GM19324 (cell line): ENCODE data around the gene PLEKHJ1.

Experiments used
- ATAC-seq: cut with Tn5 transposase; IDR thresholded peaks from one replicate; pipeline ENCODE4 v1.9.1; 2021; ENCODE audit warnings: mild to moderate bottlenecking, moderate library complexity; ENCODE audit not compliant: unreplicated experiment, low FRiP score

The PLEKHJ1 gene

DNA sequence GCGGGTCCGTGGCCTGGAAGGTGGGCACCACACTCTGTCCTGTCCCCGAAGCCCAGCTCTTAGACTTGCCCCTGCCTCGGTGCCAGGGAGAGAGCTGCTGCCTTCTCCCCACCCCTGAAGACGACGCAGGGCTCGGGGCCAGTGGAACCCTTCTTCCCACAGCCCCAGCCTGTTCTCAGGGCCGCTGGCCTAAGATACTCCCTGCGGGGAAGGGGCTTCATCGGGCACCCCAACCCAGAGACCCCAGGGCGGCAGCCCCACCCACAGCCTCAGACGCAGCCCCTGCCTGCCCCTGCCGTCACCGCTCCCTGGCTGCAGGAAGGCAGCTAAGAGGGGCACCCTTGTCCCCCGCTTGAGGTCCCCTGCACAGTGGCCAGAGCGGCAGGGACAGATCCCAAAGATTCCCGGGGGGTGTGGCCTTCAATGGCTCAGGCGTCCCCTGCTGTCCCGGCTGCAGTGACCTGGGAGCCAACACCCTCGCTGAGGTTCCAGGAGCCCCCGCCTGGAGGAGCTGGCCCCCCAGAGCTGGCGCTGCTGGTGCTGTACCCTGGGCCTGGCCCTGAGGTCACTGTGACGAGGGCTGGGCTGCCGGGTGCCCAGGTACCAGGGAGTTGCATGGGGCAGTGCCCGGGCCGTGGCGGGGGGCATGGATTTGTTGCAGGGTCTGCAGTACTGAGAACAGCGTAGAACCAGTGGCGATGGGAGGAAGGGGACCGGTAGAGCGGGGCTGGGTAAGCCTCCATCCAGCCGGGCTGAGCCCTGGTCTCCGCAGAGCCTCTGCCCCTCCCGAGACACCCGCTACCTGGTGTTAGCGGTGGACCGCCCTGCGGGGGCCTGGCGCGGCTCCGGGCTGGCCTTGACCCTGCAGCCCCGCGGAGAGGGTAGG is 14.0 kb upstream of the PLEKHJ1 start:
- ATAC-seq: no peak

DNA sequence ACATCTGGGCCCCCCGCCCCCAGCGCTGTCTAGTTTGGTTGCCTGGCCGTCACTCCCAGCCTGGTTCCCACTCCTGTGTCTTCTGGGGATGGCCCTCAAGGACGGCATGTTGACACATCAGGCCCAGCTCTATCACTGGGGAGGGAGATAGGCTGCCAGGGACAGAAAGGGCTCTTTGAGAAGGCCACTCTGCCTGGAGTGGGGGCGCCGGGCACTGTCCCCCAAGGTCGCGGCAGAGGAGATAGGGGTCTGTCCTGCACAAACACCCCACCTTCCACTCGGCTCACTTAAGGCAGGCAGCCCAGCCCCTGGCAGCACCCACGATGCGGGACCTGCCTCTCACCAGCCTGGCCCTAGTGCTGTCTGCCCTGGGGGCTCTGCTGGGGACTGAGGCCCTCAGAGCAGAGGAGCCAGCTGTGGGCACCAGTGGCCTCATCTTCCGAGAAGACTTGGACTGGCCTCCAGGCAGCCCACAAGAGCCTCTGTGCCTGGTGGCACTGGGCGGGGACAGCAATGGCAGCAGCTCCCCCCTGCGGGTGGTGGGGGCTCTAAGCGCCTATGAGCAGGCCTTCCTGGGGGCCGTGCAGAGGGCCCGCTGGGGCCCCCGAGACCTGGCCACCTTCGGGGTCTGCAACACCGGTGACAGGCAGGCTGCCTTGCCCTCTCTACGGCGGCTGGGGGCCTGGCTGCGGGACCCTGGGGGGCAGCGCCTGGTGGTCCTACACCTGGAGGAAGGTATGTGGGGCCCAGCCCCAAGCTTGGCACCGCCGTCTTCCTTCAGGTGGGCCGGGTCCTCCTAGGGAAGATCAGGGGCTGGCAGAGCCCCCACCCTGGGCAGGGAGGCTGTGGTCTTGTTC is 13.1 kb upstream of the PLEKHJ1 start, which contains the start of gene AMH:
Gene AMH (plus strand): TSS at position 314 of the 857 bp plus-strand sequence. CDS start 10 bp downstream, at position 324.
- ATAC-seq: no peak

DNA sequence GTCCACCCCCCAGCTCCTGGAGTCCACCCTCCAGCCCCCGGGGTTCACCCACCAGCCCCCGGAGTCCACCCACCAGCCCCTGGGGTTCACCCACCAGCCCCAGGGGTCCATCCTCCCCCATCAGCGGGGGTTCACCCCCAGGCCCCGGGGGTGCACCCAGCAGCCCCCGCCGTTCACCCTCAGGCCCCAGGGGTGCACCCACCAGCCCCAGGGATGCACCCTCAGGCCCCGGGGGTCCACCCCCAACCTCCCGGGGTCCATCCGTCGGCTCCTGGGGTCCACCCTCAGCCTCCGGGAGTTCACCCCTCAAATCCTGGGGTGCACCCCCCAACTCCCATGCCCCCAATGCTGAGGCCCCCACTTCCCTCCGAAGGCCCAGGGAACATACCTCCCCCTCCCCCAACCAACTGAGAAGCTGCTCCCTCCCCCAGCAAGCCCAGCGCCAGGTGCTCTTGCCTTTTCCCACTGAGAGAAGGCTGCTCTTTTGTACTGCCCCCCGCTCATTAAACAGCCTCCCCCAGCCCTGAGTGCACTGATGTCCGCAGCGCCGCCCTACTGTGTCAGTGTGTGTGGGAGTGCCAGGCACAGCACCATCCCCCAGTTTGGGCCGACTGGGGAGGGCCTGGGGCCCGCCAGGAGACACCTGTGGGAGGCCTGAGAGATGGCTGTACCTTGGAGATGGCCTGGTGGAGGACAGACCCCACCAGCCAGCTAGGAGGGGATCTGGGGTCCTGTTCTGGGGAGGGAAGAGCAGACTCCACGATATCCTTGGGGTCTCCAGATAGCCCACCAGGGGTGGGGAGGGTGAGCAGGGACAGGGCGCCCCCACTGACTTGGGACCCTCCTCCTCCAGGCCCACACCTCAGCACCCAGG is 12.2 kb upstream of the PLEKHJ1 start:
- ATAC-seq: no peak

DNA sequence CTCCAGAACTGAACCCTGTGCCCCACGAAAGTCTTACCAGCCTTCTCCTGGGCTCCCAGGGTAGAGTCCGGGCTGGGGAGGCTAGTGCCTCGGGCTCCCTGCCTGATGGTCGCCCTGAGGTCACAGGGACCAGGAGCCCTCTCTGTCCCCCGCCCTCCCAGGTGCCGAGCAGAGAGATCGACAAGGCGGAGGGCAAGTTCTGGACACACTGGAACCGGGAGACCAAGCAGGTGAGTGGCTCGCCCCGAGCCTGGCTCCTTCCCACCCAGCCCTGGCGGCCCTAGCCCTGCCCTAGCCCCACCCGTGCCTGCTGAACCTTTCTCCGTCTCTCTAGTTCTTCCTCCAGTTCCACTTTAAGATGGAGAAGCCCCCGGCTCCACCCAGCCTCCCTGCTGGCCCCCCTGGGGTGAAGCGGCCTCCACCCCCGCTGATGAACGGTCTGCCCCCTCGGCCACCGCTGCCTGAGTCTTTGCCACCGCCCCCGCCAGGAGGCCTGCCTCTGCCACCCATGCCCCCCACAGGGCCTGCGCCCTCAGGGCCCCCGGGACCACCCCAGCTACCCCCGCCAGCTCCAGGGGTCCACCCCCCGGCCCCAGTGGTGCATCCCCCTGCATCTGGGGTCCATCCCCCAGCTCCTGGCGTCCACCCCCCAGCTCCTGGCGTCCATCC is 11.4 kb upstream of the PLEKHJ1 start:
- no peak for ATAC-seq

DNA sequence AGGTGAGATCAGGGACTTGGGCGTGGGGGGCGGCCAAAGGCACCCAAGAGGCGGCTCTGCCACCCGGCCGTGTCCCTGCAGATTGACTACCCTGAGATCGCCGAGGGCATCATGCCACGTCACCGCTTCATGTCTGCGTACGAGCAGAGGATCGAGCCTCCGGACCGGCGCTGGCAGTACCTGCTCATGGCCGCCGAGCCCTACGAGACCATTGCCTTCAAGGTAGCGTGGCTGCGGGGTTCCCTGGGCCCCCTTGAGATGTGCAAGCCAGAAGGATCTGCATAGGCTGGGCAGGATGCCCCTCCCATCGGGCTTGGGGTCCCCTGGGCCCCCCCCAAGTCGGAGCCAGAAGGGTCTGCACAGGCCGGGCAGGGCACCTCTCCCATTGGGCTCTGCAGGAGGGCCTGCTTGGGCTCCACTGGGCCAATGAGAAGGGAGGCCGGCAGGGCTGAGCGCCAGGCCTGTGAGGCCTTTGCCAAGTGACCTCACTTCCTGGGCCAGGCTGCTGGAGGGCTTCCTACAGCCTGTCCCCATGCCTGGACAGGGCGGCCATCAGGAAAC is 10.8 kb upstream of the PLEKHJ1 start:
- ATAC-seq: no peak

DNA sequence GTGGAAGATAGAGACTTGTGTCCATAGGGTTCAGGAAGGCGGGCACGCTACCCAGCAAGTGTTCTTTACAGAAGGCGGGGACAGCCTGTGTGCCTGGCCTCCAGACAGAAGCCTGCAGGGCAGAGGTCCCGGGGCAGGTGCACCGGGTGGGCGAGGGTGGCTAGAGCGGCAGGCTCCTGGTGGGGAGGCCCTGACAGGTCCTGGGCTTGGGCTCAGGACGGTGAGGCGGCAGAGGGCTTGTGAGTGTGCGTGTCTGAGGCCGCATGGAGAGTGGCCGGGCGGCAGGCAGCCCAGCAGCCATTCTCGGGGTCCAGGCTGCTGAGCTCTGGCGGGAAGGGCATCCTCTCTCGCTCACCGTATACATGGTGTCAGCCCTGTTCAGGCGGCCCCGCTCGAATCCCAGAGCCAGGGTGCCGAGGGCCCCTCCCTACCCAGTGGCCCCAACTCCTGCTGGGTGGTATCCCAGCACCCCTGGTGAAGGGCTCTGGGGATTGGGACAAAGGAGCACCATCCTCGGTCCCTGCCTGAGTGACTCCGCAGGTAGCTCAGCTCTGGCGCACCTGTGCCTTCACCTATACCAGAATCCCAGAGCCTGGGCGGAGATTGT is 10.0 kb upstream of the PLEKHJ1 start:
- no peak for ATAC-seq

DNA sequence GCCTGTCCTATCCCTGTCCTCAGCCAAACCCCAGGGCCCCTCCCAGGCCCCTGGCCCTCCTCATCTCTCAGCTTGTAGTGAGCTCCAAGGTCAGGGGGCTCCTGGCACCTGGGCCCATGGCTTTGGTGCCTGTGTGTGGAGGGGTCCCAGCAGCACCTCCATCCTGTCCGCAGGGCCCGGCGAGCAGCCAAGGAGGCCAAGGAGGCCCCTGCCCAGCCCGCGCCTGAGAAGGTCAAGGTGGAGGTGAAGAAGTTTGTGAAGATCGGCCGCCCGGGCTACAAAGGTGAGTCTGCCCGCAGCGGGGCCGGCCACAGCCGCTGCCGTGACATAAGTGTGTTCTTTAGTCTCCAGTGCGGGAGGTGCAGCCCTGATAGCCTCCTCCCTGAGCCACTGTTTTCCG is 9.1 kb upstream of the PLEKHJ1 start:
- no peak for ATAC-seq

DNA sequence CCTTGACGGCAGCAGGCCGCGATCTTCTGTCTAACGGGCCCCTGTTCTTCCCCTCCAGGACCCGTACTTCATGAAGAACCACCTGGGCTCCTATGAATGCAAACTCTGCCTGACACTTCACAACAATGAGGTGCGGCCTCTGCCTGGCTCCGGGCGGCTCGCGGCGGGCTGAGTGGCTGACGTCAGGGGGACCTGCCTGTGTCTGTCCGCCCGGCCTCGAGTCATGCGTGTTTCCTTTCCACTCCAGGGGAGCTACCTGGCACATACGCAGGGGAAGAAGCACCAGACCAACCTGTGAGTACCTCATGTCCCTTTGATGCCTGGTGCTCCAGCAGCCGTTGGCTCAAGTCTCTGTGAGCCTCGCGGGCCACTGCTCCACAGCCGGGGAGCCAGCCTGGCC is 8.4 kb upstream of the PLEKHJ1 start:
- no peak for ATAC-seq

DNA sequence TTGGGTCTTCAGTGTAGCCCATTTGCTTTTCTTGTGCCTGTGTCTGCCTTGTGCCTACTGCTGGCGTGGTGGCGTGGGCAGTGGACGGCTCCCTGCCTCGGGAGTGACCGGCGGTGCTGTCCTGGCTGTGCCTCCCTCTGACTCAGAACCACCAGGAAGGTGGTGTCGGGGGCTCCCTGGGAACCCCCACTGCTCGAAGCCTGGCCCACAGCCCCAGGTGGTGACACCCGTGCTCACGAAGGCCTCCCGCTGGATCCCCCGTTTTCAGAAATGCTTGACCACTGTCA is 7.9 kb upstream of the PLEKHJ1 start:
- no peak for ATAC-seq

DNA sequence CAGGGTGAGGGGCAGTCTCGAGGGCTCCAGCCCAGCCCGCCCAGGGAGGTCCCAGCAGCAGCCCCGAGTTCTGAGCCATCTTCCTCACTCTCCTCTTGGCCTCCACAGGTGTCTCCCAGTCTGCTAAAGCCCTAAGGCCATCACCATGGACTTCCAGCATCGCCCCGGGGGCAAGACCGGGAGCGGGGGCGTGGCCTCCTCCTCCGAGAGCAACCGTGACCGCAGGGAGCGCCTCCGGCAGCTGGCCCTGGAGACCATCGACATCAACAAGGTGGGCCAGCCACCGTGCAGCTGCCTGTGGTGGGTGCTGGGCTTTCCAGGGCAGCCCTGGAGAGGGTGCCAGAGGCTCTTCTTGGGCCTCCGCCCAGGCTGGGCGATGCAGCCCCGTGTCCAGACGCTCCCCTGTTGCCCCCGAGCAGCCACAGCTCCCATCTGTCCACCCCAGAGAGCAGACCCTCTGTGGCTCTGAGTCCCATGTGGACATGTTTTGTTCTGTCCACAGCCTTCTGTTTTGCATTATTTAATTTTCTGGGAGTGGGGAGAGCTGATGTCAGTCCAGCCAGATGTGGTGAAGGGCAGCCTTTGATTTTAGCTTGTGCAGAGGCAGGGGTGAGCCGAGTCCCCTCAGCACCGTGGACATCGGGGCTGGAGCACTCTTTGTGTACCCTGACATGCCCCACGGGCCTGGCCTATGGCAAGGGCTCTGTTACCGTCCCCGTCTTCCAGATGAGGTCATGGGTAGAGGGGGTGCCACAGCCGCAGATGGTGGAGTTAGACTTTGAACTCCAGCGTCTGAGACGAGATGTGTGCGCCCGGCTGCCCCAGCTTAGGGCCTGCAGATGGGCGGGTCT is 7.4 kb upstream of the PLEKHJ1 start:
- ATAC-seq: no peak

DNA sequence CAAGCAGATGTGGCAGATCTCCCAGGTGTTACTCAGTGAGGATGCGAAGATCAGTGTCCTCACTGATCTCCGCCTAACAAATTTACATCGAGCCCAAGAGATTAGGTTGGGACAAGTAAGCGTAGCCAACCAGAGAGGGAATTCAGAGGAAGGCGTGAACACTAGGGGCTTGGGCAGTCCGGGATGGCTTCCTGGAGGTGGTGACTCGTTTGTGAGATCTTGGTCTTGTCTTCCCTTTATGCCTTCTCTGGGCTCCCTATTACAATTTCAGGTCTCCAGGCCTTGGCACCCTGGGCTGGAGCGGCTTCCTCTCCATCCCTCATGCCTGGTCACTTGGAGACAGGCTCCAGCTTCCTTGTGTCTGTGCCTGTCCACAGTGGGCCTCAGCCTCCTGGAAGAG is 6.7 kb upstream of the PLEKHJ1 start:
- no peak for ATAC-seq

DNA sequence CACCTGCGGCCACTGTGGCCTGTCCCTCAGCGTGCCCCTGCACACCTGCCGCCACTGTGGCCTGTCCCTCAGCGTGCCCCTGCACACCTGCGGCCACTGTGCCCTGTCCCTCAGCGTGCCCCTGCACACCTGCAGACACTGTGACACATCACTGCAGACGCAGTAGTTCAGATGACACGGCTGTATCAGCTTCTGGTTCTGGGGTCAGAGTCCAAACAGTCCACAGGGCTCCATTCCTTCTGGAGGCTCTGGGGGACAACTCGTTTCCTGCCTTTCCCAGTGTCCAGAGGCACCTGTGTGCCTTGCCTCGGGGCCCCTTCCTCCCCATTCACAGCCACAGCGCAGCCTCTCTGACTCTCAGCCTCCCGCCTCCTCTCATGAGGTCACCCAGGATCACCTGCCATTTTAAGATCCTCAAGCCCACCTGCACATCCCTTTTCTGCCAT is 6.0 kb upstream of the PLEKHJ1 start:
- no peak for ATAC-seq

DNA sequence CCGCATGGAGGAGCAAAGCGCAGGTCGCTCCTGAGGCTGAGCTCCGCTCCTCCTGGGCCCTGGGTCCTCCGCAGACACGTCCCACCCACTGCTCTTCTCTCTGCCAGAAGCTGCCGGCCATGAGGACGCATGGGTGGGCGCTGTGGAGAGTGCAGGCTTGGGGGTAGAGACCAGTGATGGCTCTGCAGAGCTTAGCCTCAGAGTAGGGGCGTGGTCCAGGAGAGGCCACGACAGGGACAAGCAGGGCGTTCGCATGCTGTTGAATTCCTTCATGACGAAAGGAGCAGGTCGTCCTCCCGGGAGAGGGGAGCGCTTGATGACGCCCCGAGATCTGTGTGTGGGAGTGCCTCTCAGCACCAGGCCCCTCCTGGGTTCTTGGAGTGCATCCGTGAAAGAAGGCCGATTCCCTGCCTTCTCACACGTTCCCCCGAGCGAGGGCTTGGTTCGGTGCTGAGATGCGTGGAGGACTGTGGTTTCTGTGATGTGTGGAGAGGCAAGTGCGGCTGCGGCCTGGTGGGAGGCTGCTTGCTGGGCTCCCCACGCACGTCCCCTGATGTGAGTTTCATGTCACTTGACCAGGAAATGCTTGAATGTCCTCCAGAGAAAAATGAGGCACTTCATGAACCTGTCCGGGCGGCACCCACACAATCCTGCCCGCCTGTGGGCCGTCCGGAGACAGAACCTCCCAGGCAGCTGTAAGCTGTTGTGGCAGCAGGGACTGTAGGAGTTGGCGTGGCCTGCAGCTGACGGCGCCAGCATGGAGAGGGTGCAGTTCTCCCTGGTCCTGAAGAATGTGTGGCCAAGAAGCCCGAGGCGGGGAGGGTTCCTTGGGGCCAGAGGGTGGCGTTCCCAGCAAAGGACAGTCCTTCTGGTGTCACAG is 5.0 kb upstream of the PLEKHJ1 start:
- ATAC-seq: no peak

DNA sequence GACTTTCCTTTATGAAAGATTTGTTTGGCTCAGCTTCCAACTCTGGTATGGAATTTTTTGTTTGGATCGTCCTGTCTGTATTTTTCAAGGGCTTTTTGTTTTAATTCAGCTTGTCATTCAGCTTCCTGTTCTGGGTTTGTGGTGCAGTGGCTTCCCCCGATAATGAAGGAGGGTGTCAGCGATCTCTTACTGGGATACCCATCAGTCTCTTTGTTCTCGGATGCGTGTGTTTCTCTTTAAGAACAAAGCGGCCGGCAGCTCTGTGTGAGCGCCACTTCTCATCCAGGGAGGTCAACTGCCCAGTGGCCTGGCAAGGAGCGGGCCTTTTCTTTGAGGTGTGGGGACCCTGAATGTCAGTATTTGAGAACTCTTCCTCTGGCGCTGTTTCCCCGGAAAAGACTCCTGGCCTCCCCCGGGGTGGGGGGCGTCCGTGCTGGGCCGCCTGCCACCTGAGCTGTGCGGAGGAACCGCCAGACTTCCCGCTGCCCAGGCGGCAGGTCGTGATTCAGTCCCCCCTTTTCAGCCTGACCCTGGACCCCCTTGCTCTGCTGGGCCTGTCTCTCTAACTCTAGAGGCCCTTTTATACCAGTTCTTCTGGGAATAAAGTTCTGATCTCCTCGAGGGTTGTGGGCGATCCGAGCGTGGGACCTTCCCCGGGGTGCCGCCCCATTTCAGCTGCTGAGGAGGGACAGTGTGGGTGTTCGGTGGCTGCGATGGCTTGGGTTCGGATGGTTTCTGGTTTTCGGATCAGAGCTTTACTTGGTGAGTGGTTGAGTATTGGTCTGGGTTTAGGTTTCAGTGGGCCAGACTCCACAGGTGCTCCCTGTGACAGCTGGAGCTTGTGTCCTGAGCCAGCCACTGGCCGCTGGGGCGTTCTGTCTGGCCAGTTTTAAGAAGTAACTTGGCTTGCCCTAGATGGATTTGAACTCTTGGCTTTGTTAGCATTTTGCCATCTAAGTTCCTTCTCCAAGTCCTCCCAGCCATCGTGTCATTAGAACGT is 3.9 kb upstream of the PLEKHJ1 start:
- ATAC-seq: no peak

DNA sequence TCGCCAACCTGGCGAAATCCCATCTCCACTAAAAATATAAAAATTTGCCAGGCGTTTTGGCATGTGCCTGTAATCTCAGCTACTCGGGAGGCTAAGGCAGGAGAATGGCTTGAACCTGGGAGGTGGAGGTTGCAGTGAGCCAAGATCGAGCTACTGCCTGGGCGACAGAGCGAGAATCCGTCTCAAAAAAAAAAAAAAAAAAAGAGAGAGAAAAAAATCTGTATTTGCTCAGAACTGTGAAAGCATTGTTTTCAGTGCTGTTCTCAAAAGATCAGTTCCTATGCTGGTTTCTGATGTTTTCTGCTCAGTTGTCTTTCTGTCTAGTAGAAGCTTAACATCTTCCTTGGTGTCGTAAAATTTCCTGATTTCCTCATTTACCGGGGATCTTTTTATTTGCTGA is 3.0 kb upstream of the PLEKHJ1 start:
- no peak for ATAC-seq

DNA sequence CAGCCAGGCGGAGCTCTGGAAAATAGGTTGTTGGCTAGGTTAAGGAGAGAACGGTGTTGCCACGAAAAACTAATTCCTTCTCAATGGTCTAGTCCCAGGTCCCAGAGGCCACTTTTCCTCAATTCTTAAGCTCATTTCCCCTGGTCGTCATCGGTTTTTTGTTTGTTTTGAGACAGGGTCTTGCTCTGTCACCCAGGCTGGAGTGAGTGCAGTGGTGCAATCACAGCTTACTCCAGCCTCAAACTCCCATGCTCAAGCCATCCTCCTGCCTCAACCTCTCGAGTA is 1.7 kb upstream of the PLEKHJ1 start:
- no peak for ATAC-seq
